Liver (tissue), 9 donors: ENCODE results near the gene ETS2. TPM values are rescaled to one million over a fixed set of nuclear protein-coding genes. Genes with fewer than 3 reads are reported as not detected.

Experiments used
- DNase-seq: peaks from one replicate; pipeline ENCODE4 v3.0.0-alpha.2; 2017; ENCODE audit warnings: low spot score
- H3K27ac ChIP-seq, 2 donors: one replicate each; pipeline ENCODE4 v1.7.0; 2013; ENCODE audit warnings: inconsistent platforms in 2 of 2, low read length in 2 of 2, control low read depth in 1 of 2, low read depth in 1 of 2, mild to moderate bottlenecking in 1 of 2
- H3K27me3 ChIP-seq, 4 donors: one replicate each; pipeline versions ENCODE4 v1.6.1 to v1.7.0; 2013; ENCODE audit warnings: low read length in 3 of 4, inconsistent platforms in 1 of 4, mild to moderate bottlenecking in 1 of 4, moderate library complexity in 1 of 4; ENCODE audit not compliant: control insufficient read depth in 4 of 4, insufficient read depth in 4 of 4
- H3K36me3 ChIP-seq, 4 donors: one replicate each; pipeline versions ENCODE4 v1.6.1 to v1.7.0; 2013; ENCODE audit warnings: low read length in 3 of 4, mild to moderate bottlenecking in 3 of 4, low read depth in 1 of 4, moderate library complexity in 1 of 4; ENCODE audit not compliant: control insufficient read depth in 4 of 4, insufficient read depth in 3 of 4
- H3K4me1 ChIP-seq, 4 donors: one replicate each; pipeline versions ENCODE4 v1.6.1 to v1.7.0; 2013; ENCODE audit warnings: low read length in 3 of 4, mild to moderate bottlenecking in 3 of 4, moderate library complexity in 1 of 4; ENCODE audit not compliant: control insufficient read depth in 4 of 4, insufficient read depth in 4 of 4
- H3K4me3 ChIP-seq, 3 donors: one replicate each; pipeline versions ENCODE4 v1.6.1 to v1.7.0; 2013; ENCODE audit warnings: low read length in 3 of 3, control low read depth in 1 of 3, low read depth in 1 of 3, mild to moderate bottlenecking in 1 of 3
- H3K9ac ChIP-seq, 2 donors: one replicate each; pipeline ENCODE4 v1.7.0; 2013; ENCODE audit warnings: low read length in 2 of 2, mild to moderate bottlenecking in 2 of 2, moderate library complexity in 2 of 2, control low read depth in 1 of 2, low read depth in 1 of 2
- H3K9me3 ChIP-seq, 4 donors: one replicate each; pipeline versions ENCODE4 v1.6.1 to v1.7.0; 2013; ENCODE audit warnings: low read length in 3 of 4; ENCODE audit not compliant: control insufficient read depth in 4 of 4
- EGR1 ChIP-seq, 2 donors: IDR thresholded peaks; 2 replicates each; pipeline ENCODE4 v1.6.1; 2016 to 2018; ENCODE audit warnings: antibody characterized with exemption in 2 of 2, low read depth in 2 of 2
- FOXA1 ChIP-seq: IDR thresholded peaks from 2 replicates; pipeline ENCODE4 v1.6.1; 2016; ENCODE audit warnings: antibody characterized with exemption
- FOXA2 ChIP-seq: IDR thresholded peaks from 2 replicates; pipeline ENCODE4 v1.6.1; 2016; ENCODE audit warnings: antibody characterized with exemption
- GABPA ChIP-seq, 2 donors: IDR thresholded peaks in 1 of 2; conservative IDR thresholded peaks in 1 of 2; 2 replicates each; pipeline ENCODE4 v1.6.1; 2016; ENCODE audit warnings: antibody characterized with exemption in 2 of 2, mild to moderate bottlenecking in 1 of 2, moderate library complexity in 1 of 2
- HNF4A ChIP-seq, 2 donors: conservative IDR thresholded peaks; 2 replicates each; pipeline ENCODE4 v1.6.1; 2016; ENCODE audit warnings: antibody characterized with exemption in 2 of 2, mild to moderate bottlenecking in 2 of 2
- HNF4G ChIP-seq: IDR thresholded peaks from 2 replicates; pipeline ENCODE4 v1.6.1; 2016; ENCODE audit warnings: antibody characterized with exemption
- JUND ChIP-seq, 2 donors: IDR thresholded peaks; 2 replicates each; pipeline ENCODE4 v1.6.1; 2016; ENCODE audit warnings: antibody characterized with exemption in 2 of 2
- MAX ChIP-seq: IDR thresholded peaks from 2 replicates; pipeline ENCODE4 v1.6.1; 2016; ENCODE audit warnings: antibody characterized with exemption
- NR2F2 ChIP-seq: IDR thresholded peaks from 2 replicates; pipeline ENCODE4 v1.6.1; 2016; ENCODE audit warnings: antibody characterized with exemption
- RAD21 ChIP-seq, 2 donors: IDR thresholded peaks; 2 replicates each; pipeline ENCODE4 v1.6.1; 2016; ENCODE audit warnings: antibody characterized with exemption in 2 of 2, mild to moderate bottlenecking in 2 of 2
- REST ChIP-seq: IDR thresholded peaks from 2 replicates; pipeline ENCODE4 v1.6.1; 2016; ENCODE audit warnings: antibody characterized with exemption, mild to moderate bottlenecking
- RXRA ChIP-seq, 2 donors: IDR thresholded peaks; 2 replicates each; pipeline ENCODE4 v1.6.1; 2017 to 2018; ENCODE audit warnings: antibody characterized with exemption in 2 of 2, mild to moderate bottlenecking in 1 of 2
- SP1 ChIP-seq: IDR thresholded peaks from 2 replicates; pipeline ENCODE4 v1.6.1; 2018; ENCODE audit warnings: antibody characterized with exemption, mild to moderate bottlenecking
- TAF1 ChIP-seq: conservative IDR thresholded peaks from 2 replicates; pipeline ENCODE4 v1.6.1; 2016; ENCODE audit warnings: antibody characterized with exemption, mild to moderate bottlenecking
- YY1 ChIP-seq: IDR thresholded peaks from 2 replicates; pipeline ENCODE4 v1.6.1; 2016; ENCODE audit warnings: antibody characterized with exemption, mild to moderate bottlenecking
- ZBTB33 ChIP-seq: IDR thresholded peaks from 2 replicates; pipeline ENCODE4 v1.6.1; 2016; ENCODE audit warnings: antibody characterized with exemption
- whole genome bisulfite sequencing: extraction: QIAGEN DNeasy Blood & Tissue Kit; methylation state at CpG from one replicate; pipeline ENCODE4 v1.1.7; 2013; 5-methylcytosine and 5-hydroxymethylcytosine counted together
- polyA plus RNA-seq, 2 donors: library from polyadenylated mRNA; stranded (reverse) in 1 of 2; unstranded in 1 of 2; fragments of 200-250 nt in 1 of 2; fragments of >200 nt in 1 of 2; fragmentation: Nextera tagmentation in 1 of 2; extraction: Ambion mirVana in 1 of 2; gene quantifications; one replicate each; pipeline versions ENCODE4 v1.2.1 to v1.2.3, GENCODE V29; 2013 to 2015
- total RNA-seq, 2 donors: library from RNA; depleted of rRNA; stranded (reverse); fragments of >200 nt; gene quantifications; one replicate each; pipeline ENCODE4 v1.2.3, GENCODE V29; 2014
- TF ChIP-seq, protein P1 (sequence below): IDR thresholded peaks from 2 replicates; pipeline ENCODE4 v1.6.1; 2016; ENCODE audit warnings: antibody characterized with exemption
- TF ChIP-seq, protein P2 (sequence below): fragments of 150-350 bp; IDR thresholded peaks from 2 replicates; pipeline ENCODE4 v1.5.1; 2017; ENCODE audit warnings: improper control_type of control experiment, low read depth, low read length; ENCODE audit not compliant: missing input control
- donor health status: healthy.
- donor health status: healthy.
- donor health status: healthy.
- donor health status: healthy.
- donor health status: healthy.

The ETS2 gene
- total and polyA plus RNA-seq, 4 donors = 20.2 to 90.7 (median 41.8) TPM

DNA sequence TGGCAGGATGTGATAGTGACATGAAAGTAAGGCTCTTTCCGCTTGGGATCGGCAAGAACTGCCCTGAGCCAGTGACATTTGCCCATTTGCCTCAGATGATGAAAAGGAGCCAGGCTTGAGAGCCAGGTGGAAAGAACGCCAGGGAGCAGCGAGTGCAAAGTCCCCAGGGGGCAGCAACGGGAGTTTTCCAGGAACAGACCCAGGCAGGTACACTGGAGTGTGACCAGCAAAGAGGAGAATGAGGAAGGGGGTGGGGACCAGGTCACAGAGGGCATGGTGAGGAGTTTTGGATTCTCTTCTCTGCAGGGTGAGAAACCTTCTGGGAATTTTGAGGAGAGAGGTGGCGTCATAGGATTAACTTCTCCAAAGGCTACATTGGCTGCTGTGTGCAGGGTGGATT, 10.8 kb upstream of the ETS2 start:
- H3K9me3 ChIP-seq = no peaks in the 10 kb centered on the region
- no peaks in the 10 kb centered on the region for H3K27me3 ChIP-seq
- peak; percentile 53 for TF ChIP-seq NR2F2
- peak in 1 of 2 donors; percentile 83 for TF ChIP-seq EGR1 (IDR thresholded peaks at IDR 0.05; ENCODE audit: low read depth in 2 of 2)
- peak; percentile 57 to 62 for TF ChIP-seq RAD21 (IDR thresholded peaks at IDR 0.05)
- peak; percentile 66 for TF ChIP-seq FOXA2
- TF ChIP-seq FOXA1 = peak; percentile 47
- peak; percentile 76 for TF ChIP-seq REST
- TF ChIP-seq GABPA (IDR thresholded peaks at IDR 0.05 in 1 of 2, conservative IDR thresholded peaks at IDR 0.05 in 1 of 2) = peak in 1 of 2 donors; percentile 58
- TF ChIP-seq, protein P1, sequence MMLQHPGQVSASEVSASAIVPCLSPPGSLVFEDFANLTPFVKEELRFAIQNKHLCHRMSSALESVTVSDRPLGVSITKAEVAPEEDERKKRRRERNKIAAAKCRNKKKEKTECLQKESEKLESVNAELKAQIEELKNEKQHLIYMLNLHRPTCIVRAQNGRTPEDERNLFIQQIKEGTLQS = peak; percentile 46
- peak; percentile 91 to 98 for TF ChIP-seq RXRA (IDR thresholded peaks at IDR 0.05)
- TF ChIP-seq, protein P2, sequence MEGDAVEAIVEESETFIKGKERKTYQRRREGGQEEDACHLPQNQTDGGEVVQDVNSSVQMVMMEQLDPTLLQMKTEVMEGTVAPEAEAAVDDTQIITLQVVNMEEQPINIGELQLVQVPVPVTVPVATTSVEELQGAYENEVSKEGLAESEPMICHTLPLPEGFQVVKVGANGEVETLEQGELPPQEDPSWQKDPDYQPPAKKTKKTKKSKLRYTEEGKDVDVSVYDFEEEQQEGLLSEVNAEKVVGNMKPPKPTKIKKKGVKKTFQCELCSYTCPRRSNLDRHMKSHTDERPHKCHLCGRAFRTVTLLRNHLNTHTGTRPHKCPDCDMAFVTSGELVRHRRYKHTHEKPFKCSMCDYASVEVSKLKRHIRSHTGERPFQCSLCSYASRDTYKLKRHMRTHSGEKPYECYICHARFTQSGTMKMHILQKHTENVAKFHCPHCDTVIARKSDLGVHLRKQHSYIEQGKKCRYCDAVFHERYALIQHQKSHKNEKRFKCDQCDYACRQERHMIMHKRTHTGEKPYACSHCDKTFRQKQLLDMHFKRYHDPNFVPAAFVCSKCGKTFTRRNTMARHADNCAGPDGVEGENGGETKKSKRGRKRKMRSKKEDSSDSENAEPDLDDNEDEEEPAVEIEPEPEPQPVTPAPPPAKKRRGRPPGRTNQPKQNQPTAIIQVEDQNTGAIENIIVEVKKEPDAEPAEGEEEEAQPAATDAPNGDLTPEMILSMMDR = no peak
- peak; percentile 93 for TF ChIP-seq SP1
- TF ChIP-seq TAF1 = peak; percentile 39
- TF ChIP-seq ZBTB33 = peak; percentile 64
- TF ChIP-seq HNF4G = peak; percentile 75
- peak; percentile 87 for TF ChIP-seq YY1
- TF ChIP-seq HNF4A (conservative IDR thresholded peaks at IDR 0.05) = peak; percentile 94 to 99
- TF ChIP-seq MAX = peak; percentile 85
- peak; percentile 68 to 96 for TF ChIP-seq JUND (IDR thresholded peaks at IDR 0.05)
- H3K4me3 ChIP-seq = no peak overlapping the region
- H3K4me1 ChIP-seq = peaks cover 2 to 12% (median 4%) of the 10 kb centered on the region in 4 donors
- H3K36me3 ChIP-seq = no peaks in the 10 kb centered on the region
- 23% methylated on average over 6 of the region's 6 CpGs for WGBS
- H3K27ac ChIP-seq = peak overlapping the region; percentile 33 to 81
- no peak for DNase-seq
- no peak overlapping the region for H3K9ac ChIP-seq
